ENCODE results near the gene GNG3. TPM values are rescaled to one million over a fixed set of nuclear protein-coding genes. Genes with fewer than 3 reads are reported as not detected.

GNG3 gene
- total and polyA plus RNA-seq, 2 of the 8 experiments (the other 6 are each of a cell fraction or from before 2014, with no cell fraction given), result 4.9 to 12.1 TPM

DNA sequence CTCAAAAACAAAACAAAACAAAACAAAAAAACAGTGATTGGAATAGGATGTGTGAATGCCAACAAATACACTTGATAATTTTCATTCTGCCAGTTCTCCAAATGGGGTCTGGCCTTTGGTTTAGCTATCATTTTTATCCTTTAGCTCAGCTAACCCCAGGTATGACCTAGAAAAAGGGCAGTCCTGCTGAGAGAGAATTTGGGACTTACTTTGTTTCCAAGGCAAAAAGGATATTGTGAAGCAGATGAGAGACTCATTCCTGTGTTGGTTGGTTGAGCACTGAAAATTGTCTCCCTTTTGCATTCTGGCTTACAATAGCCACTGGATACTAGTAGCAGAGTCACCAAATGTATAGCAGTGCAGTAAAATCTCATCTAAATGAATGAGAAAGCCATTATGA is 29.7 kb downstream of the GNG3 start:
- Histone ChIP-seq H3K9ac (replicated peaks in 1 of 4; ENCODE audit: extremely low read depth in 1 of 4, low read depth in 3 of 4, low read length in 3 of 4) (no peak overlapping the region), H2BK5ac (ENCODE audit: low read depth, low read length) (no peak overlapping the region), H3K36me3 (ENCODE audit: control insufficient read depth in 2 of 4, insufficient read depth in 4 of 4, low read length in 3 of 4) (peaks cover 5 to 34% (median 18%) of the 10 kb centered on the region in 4 experiments; a peak in 7 of 8 replicates), H2BK12ac (ENCODE audit: low read depth, low read length) (no peak overlapping the region), H2AFZ (ENCODE audit: low read length) (no peak overlapping the region), H3K14ac (ENCODE audit: insufficient read length) (no peak overlapping the region), H3K56ac (replicated peaks; ENCODE audit: insufficient read length, low read depth, low read length) (no peak overlapping the region), H3K27ac (ENCODE audit: low read depth, low read length) (no peak overlapping the region), H3K4me2 (ENCODE audit: insufficient read depth in 1 of 2, low read depth in 2 of 2, low read length in 2 of 2) (no peak overlapping the region), H3K79me2 (ENCODE audit: control insufficient read depth in 1 of 2, insufficient read depth in 2 of 2, low read length in 2 of 2) (peaks cover 0 to 5% of the 10 kb centered on the region in 2 experiments; a peak in 1 of 4 replicates), H2BK120ac (replicated peaks; ENCODE audit: low read depth, low read length) (no peak overlapping the region), H4K5ac (ENCODE audit: insufficient read length, low read depth, low read length) (no peak overlapping the region), H3K79me1 (ENCODE audit: low read depth, low read length) (no peaks in the 10 kb centered on the region), H4K8ac (ENCODE audit: extremely low read depth, insufficient read depth, low read length) (no peak overlapping the region), H3K9me3 (ENCODE audit: insufficient read depth in 2 of 2, low read depth in 1 of 2, low read length in 1 of 2) (no peaks in the 10 kb centered on the region), H4K91ac (replicated peaks; ENCODE audit: insufficient read length, low read length) (no peak overlapping the region), H3K18ac (ENCODE audit: extremely low read depth, low read length) (no peak overlapping the region), H3K4me3 (ENCODE audit: extremely low read depth in 1 of 4, insufficient read depth in 2 of 4, low read depth in 3 of 4, low read length in 4 of 4) (no peak overlapping the region), H4K20me1 (replicated peaks in 1 of 2; ENCODE audit: control insufficient read depth in 1 of 2, insufficient read depth in 2 of 2, low read length in 2 of 2) (no peaks in the 10 kb centered on the region), H3K4ac (replicated peaks; ENCODE audit: insufficient read length, low read depth, low read length) (no peak overlapping the region), H2BK15ac (ENCODE audit: low read length) (no peak overlapping the region), H3K23me2 (ENCODE audit: low read depth, low read length) (no peaks in the 10 kb centered on the region), H3K23ac (ENCODE audit: insufficient read length) (no peak overlapping the region), H3K27me3 (replicated peaks in 1 of 4; ENCODE audit: control insufficient read depth in 3 of 4, extremely low read depth in 1 of 4, insufficient read depth in 3 of 4, low read length in 3 of 4) (no peaks in the 10 kb centered on the region), H2AK5ac (ENCODE audit: low read depth, low read length) (no peak overlapping the region), H2BK20ac (ENCODE audit: low read length) (no peak overlapping the region), H3K4me1 (replicated peaks in 1 of 4; ENCODE audit: control insufficient read depth in 3 of 4, insufficient read depth in 4 of 4, low read length in 3 of 4) (no peaks in the 10 kb centered on the region)
- ChIA-PET POLR2A (ENCODE audit: partially characterized antibody) (interaction anchor here (0.9 to 1.7 kb wide), 7 partner anchors 8 to 67 kb away, joined by 3 to 5 read pairs (median 4); partner anchors contain the start of genes TAF6L and ZBTB3), CTCF (ENCODE audit: partially characterized antibody) (interaction anchor here (0.6 to 1.9 kb wide), 4 partner anchors 8 to 486 kb away, joined by 3 to 10 read pairs (median 6); no protein-coding TSS in a partner anchor)
- no peak for DNase-seq (ENCODE audit: low read depth in 1 of 2, low spot score in 2 of 2)
- TF ChIP-seq CBX5 (IDR thresholded peaks at IDR 0.05; ENCODE audit: low read depth, low read length), result no peak
- TF ChIP-seq TAF7 (optimal IDR thresholded peaks at IDR 0.05; ENCODE audit: borderline replicate concordance, low read depth, low read length), result no peak
- no peak for TF ChIP-seq KDM4A (IDR thresholded peaks at IDR 0.05; ENCODE audit: low read depth, low read length, severe bottlenecking)
- TF ChIP-seq, protein P1, sequence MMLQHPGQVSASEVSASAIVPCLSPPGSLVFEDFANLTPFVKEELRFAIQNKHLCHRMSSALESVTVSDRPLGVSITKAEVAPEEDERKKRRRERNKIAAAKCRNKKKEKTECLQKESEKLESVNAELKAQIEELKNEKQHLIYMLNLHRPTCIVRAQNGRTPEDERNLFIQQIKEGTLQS (IDR thresholded peaks at IDR 0.05; ENCODE audit: insufficient read depth, low read depth, low read length), result no peak
- no peak for TF ChIP-seq CTBP2 (IDR thresholded peaks at IDR 0.05; ENCODE audit: borderline replicate concordance, insufficient read depth, insufficient read length, low read length)
- TF ChIP-seq CHD1 (IDR thresholded peaks at IDR 0.05; ENCODE audit: low read depth, low read length), result no peak
- TF ChIP-seq HDAC2 (IDR thresholded peaks at IDR 0.05; ENCODE audit: borderline replicate concordance in 1 of 2, low read depth in 2 of 2, low read length in 2 of 2), result no peak
- TF ChIP-seq CHD2 (IDR thresholded peaks at IDR 0.05; ENCODE audit: low read length), result no peak
- no peak for TF ChIP-seq ASH2L (IDR thresholded peaks at IDR 0.05; ENCODE audit: low read length)
- TF ChIP-seq CREB1 (IDR thresholded peaks at IDR 0.05), result no peak
- no peak for TF ChIP-seq SP4 (IDR thresholded peaks at IDR 0.05; ENCODE audit: low read length)
- no peak for FAIRE-seq
